Tibial nerve (tissue), 4 donors: ENCODE data around the gene FMN2. TPM values are rescaled to one million over a fixed set of nuclear protein-coding genes. Genes with fewer than 3 reads are reported as not detected.

Experiments
- DNase-seq, 2 donors: peaks; one replicate each; pipeline ENCODE4 v3.0.0-alpha.2; 2019; ENCODE audit warnings: low spot score in 2 of 2
- H3K27ac ChIP-seq, 4 donors: fragments of 200-600 bp; sonication (generic) in 3 of 4; one replicate each; pipeline ENCODE4 v1.5.1; 2017 to 2019; ENCODE audit warnings: mild to moderate bottlenecking in 1 of 4
- H3K27me3 ChIP-seq, 2 donors: fragments of 200-600 bp; sonication (generic) in 1 of 2; one replicate each; pipeline versions ENCODE4 v1.5.1 to v1.6.0; 2017 to 2019
- H3K36me3 ChIP-seq, 3 donors: fragments of 200-600 bp; sonication (generic); one replicate each; pipeline ENCODE4 v1.5.1; 2018 to 2019
- H3K4me1 ChIP-seq, 4 donors: fragments of 200-600 bp; sonication (generic) in 3 of 4; one replicate each; pipeline ENCODE4 v1.5.1; 2017 to 2019
- H3K4me3 ChIP-seq, 4 donors: fragments of 200-600 bp; sonication (generic) in 3 of 4; one replicate each; pipeline ENCODE4 v1.5.1; 2017 to 2019; ENCODE audit warnings: mild to moderate bottlenecking in 1 of 4, moderate library complexity in 1 of 4
- H3K9me3 ChIP-seq, 4 donors: fragments of 200-600 bp; sonication (generic) in 3 of 4; one replicate each; pipeline ENCODE4 v1.5.1; 2017 to 2019
- EP300 ChIP-seq, 2 donors: sonication (generic); formaldehyde crosslinking; IDR thresholded peaks; one replicate each; pipeline ENCODE4 v1.6.1; 2017; ENCODE audit warnings: antibody characterized with exemption in 2 of 2, mild to moderate bottlenecking in 1 of 2
- POLR2A ChIP-seq, 2 donors: fragments of 450-650 bp; IDR thresholded peaks; one replicate each; pipeline ENCODE4 v1.6.1; 2017; ENCODE audit warnings: antibody characterized with exemption in 2 of 2, mild to moderate bottlenecking in 2 of 2, moderate library complexity in 2 of 2
- WGBS, 2 donors: methylation state at CpG; one replicate each; pipeline ENCODE4 v1.1.5; 2018; 5-methylcytosine and 5-hydroxymethylcytosine counted together
- total RNA-seq, 4 donors: library from RNA; depleted of rRNA; stranded (reverse); fragments of >200 nt; gene quantifications; one replicate each; pipeline ENCODE4 v1.1.0, GENCODE V29; 2016
- TF ChIP-seq, protein P1 (sequence below), 5 experiments: fragments of 200-600 bp in 3 of 5; fragments of 450-650 bp in 2 of 5; sonication (generic) in 3 of 5; IDR thresholded peaks; one replicate each; pipeline ENCODE4 v1.5.1; 2016 to 2019; ENCODE audit warnings: antibody characterized with exemption in 5 of 5, mild to moderate bottlenecking in 3 of 5, moderate library complexity in 2 of 5

FMN2 gene
- total RNA-seq, 4 donors from 2014 or later, result 16.7 to 24.9 (median 24.4) TPM

GRCh38 chr1:240139511-240139910 is 47.8 kb downstream of the FMN2 start:
- TF ChIP-seq, protein P1, sequence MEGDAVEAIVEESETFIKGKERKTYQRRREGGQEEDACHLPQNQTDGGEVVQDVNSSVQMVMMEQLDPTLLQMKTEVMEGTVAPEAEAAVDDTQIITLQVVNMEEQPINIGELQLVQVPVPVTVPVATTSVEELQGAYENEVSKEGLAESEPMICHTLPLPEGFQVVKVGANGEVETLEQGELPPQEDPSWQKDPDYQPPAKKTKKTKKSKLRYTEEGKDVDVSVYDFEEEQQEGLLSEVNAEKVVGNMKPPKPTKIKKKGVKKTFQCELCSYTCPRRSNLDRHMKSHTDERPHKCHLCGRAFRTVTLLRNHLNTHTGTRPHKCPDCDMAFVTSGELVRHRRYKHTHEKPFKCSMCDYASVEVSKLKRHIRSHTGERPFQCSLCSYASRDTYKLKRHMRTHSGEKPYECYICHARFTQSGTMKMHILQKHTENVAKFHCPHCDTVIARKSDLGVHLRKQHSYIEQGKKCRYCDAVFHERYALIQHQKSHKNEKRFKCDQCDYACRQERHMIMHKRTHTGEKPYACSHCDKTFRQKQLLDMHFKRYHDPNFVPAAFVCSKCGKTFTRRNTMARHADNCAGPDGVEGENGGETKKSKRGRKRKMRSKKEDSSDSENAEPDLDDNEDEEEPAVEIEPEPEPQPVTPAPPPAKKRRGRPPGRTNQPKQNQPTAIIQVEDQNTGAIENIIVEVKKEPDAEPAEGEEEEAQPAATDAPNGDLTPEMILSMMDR (IDR thresholded peaks at IDR 0.05), result no peak
- TF ChIP-seq EP300 (IDR thresholded peaks at IDR 0.05) (no peak), POLR2A (IDR thresholded peaks at IDR 0.05) (no peak)
- Histone ChIP-seq H3K36me3 (no peaks in the 10 kb centered on the region), H3K9me3 (no peaks in the 10 kb centered on the region), H3K27me3 (no peaks in the 10 kb centered on the region), H3K4me1 (no peaks in the 10 kb centered on the region), H3K4me3 (no peak overlapping the region), H3K27ac (no peak overlapping the region)
- 83 to 90% methylated on average over 5 of the region's 5 CpGs for WGBS, 2 donors
- DNase-seq, result no peak

GRCh38 chr1:240145120-240145519 is 53.4 kb downstream of the FMN2 start:
- no peak for DNase-seq
- H3K9me3 ChIP-seq, result no peaks in the 10 kb centered on the region
- H3K4me1 ChIP-seq, result no peaks in the 10 kb centered on the region
- H3K27ac ChIP-seq, result no peak overlapping the region
- H3K36me3 ChIP-seq, result no peaks in the 10 kb centered on the region
- H3K27me3 ChIP-seq, result no peaks in the 10 kb centered on the region
- no peak overlapping the region for H3K4me3 ChIP-seq
- TF ChIP-seq, protein P1 (IDR thresholded peaks at IDR 0.05), result no peak
- TF ChIP-seq POLR2A (IDR thresholded peaks at IDR 0.05), result no peak
- no peak for TF ChIP-seq EP300 (IDR thresholded peaks at IDR 0.05)
- WGBS, 2 donors, result 95 to 96% methylated on average over 14 of the region's 14 CpGs

DNA sequence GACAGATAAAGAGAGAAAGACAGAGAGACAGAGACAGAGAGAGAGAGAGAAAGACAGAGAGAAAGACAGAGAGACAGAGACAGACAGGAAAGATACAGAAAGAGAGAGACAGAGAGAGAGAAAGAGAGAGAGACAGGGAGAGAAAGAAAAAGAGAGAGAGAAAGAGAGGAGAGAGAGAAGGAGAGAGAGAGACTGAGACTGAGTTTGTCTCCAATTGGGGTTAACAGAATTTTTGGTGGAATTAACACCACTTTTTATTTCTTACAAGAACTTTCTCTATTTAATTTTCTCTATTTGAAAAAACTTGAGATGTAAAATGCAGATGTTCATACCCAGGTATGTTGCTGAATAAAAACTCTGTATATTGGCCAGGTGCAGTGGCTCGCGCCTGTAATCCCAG is 56.6 kb downstream of the FMN2 start:
- Histone ChIP-seq H3K4me3 (no peak overlapping the region), H3K27me3 (no peaks in the 10 kb centered on the region), H3K9me3 (no peaks in the 10 kb centered on the region), H3K27ac (no peak overlapping the region), H3K36me3 (no peaks in the 10 kb centered on the region), H3K4me1 (no peaks in the 10 kb centered on the region)
- TF ChIP-seq POLR2A (IDR thresholded peaks at IDR 0.05) (no peak), EP300 (IDR thresholded peaks at IDR 0.05) (no peak)
- TF ChIP-seq, protein P1 (IDR thresholded peaks at IDR 0.05), result no peak
- WGBS, 2 donors, result 93 to 97% methylated on average over 2 of the region's 2 CpGs
- no peak for DNase-seq

GRCh38 chr1:240149484-240150094 is 57.9 kb downstream of the FMN2 start:
- WGBS, 2 donors, result 33 to 36% methylated on average over 3 of the region's 3 CpGs

GRCh38 chr1:240151136-240151735 is 59.6 kb downstream of the FMN2 start:
- Histone ChIP-seq H3K27ac (no peak overlapping the region), H3K4me3 (no peak overlapping the region), H3K27me3 (no peaks in the 10 kb centered on the region), H3K36me3 (no peaks in the 10 kb centered on the region), H3K4me1 (no peaks in the 10 kb centered on the region), H3K9me3 (no peaks in the 10 kb centered on the region)
- TF ChIP-seq POLR2A (IDR thresholded peaks at IDR 0.05), result no peak
- TF ChIP-seq, protein P1 (IDR thresholded peaks at IDR 0.05), result no peak
- no peak for TF ChIP-seq EP300 (IDR thresholded peaks at IDR 0.05)
- 83 to 86% methylated on average over 7 of the region's 7 CpGs for WGBS, 2 donors
- no peak for DNase-seq

More at GRCh38 chr1:240149484-240150094, 57.9 kb downstream of the FMN2 start:
- DNase-seq, result peak in 1 of 2 donors; percentile 29
- Histone ChIP-seq H3K4me3 (no peak overlapping the region), H3K4me1 (no peaks in the 10 kb centered on the region), H3K36me3 (no peaks in the 10 kb centered on the region), H3K27me3 (no peaks in the 10 kb centered on the region), H3K9me3 (no peaks in the 10 kb centered on the region), H3K27ac (no peak overlapping the region)
- TF ChIP-seq, protein P1 (IDR thresholded peaks at IDR 0.05), result peak; percentile 28 to 68 (median 53)
- TF ChIP-seq EP300 (IDR thresholded peaks at IDR 0.05), result no peak
- TF ChIP-seq POLR2A (IDR thresholded peaks at IDR 0.05), result no peak
